Chondrocyte (in vitro differentiated cells): ENCODE results near the gene UXS1. TPM values are rescaled to one million over a fixed set of nuclear protein-coding genes. Genes with fewer than 3 reads are reported as not detected.

Experiments
- DNase-seq: peaks from one replicate; pipeline ENCODE4 v3.0.0; 2021; ENCODE audit warnings: mixed read lengths, low spot score
- H3K27ac Mint-ChIP-seq: one replicate; pipeline ENCODE4 v1.8.0; 2021; ENCODE audit warnings: mild to moderate bottlenecking, moderate library complexity, mixed read lengths; ENCODE audit not compliant: unreplicated experiment
- H3K27me3 Mint-ChIP-seq: 2 replicates; pipeline ENCODE4 v1.8.0; 2021; ENCODE audit warnings: low read depth, mixed read lengths
- H3K36me3 Mint-ChIP-seq: 2 replicates; pipeline ENCODE4 v1.8.0; 2021; ENCODE audit warnings: low read depth, mixed read lengths
- H3K4me1 Mint-ChIP-seq: 2 replicates; pipeline ENCODE4 v1.8.0; 2021; ENCODE audit warnings: low read depth, mild to moderate bottlenecking, mixed read lengths
- H3K4me3 Mint-ChIP-seq: one replicate; pipeline ENCODE4 v1.8.0; 2021; ENCODE audit warnings: mild to moderate bottlenecking, moderate library complexity, mixed read lengths; ENCODE audit not compliant: unreplicated experiment
- H3K9me3 Mint-ChIP-seq: 2 replicates; pipeline ENCODE4 v1.8.0; 2021; ENCODE audit warnings: low read depth, mixed read lengths
- total RNA-seq: library from RNA; stranded (reverse); gene quantifications from 3 replicates; pipeline ENCODE4 v1.2.1, GENCODE V29; 2021
- TF ChIP-seq, protein P1 (sequence below): fragments of 200-600 bp; sonication (generic); IDR thresholded peaks from 2 replicates; pipeline ENCODE4 v1.5.0; 2021; ENCODE audit warnings: antibody characterized with exemption, mild to moderate bottlenecking, moderate library complexity

Gene UXS1
- total RNA-seq, 1 donor from 2014 or later = 19.7 TPM

DNA sequence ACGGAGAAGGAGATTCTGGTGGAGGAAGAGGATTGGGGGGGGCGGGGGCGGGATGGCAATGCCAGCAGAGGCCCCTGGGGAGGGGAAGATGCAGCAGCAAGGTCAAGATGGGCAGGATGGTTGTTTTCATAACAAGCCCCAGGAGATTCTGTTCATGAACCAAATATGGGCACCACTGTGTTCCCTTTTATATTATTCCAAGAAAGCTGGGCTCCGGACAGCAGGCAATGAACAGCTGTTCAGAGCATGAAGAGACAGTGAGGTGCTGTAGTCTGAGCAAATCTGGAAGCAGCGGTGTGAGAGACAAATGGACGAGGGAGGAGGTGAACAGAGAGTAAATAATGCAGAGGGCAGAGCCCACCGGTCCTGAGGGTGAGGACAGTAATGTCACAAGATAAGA is 20.0 kb downstream of the UXS1 start:
- H3K4me1 Mint-ChIP-seq = peaks cover 11% of the 10 kb centered on the region
- TF ChIP-seq, protein P1, sequence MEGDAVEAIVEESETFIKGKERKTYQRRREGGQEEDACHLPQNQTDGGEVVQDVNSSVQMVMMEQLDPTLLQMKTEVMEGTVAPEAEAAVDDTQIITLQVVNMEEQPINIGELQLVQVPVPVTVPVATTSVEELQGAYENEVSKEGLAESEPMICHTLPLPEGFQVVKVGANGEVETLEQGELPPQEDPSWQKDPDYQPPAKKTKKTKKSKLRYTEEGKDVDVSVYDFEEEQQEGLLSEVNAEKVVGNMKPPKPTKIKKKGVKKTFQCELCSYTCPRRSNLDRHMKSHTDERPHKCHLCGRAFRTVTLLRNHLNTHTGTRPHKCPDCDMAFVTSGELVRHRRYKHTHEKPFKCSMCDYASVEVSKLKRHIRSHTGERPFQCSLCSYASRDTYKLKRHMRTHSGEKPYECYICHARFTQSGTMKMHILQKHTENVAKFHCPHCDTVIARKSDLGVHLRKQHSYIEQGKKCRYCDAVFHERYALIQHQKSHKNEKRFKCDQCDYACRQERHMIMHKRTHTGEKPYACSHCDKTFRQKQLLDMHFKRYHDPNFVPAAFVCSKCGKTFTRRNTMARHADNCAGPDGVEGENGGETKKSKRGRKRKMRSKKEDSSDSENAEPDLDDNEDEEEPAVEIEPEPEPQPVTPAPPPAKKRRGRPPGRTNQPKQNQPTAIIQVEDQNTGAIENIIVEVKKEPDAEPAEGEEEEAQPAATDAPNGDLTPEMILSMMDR = no peak
- H3K9me3 Mint-ChIP-seq = no peaks in the 10 kb centered on the region
- H3K27ac Mint-ChIP-seq = no peak overlapping the region
- no peaks in the 10 kb centered on the region for H3K27me3 Mint-ChIP-seq
- no peaks in the 10 kb centered on the region for H3K36me3 Mint-ChIP-seq
- no peak for DNase-seq
- H3K4me3 Mint-ChIP-seq = no peak overlapping the region

DNA sequence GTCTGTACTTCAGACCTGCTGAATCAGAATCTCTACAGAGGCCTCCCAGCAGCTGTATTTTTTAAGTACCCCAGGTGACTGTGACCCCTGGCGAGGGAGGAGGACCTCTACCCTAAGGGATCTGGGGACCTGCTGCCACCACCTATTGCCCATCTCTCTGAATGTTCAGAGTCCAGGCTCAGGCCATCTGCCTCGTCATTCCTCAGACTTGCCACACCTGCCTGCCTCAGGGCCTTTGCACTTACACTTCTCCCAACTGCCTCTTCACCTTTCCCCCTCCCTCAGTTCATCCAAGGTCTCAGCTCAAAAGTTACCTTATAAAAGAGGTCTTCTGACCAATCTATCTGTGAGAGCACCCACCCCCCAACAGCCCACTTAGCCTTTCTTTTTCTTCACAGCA is 21.5 kb downstream of the UXS1 start:
- DNase-seq = no peak
- Mint-ChIP-seq H3K27ac (no peak overlapping the region), H3K4me1 (peaks cover 11% of the 10 kb centered on the region), H3K36me3 (no peaks in the 10 kb centered on the region), H3K4me3 (no peak overlapping the region), H3K27me3 (no peaks in the 10 kb centered on the region), H3K9me3 (no peaks in the 10 kb centered on the region)
- TF ChIP-seq, protein P1 = no peak

DNA sequence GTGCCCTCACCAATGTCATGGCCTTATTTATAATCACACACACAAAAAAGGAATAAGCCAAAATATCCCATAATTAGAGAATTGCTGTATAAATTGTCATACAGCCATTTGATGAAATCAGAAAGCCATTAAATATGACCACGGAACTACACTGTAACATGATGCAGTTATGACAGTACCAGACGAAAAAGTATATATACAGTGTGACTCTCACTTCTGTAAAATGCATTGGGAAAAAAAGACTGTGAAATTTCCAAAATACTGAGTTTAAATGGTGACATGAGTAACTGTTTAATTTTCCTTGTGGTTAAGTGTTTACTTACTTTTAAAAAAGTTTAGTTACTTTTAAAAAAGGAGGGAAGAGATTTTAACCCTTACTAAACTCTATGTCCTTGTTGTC is 25.4 kb downstream of the UXS1 start:
- no peak overlapping the region for H3K4me3 Mint-ChIP-seq
- H3K27ac Mint-ChIP-seq = no peak overlapping the region
- DNase-seq = no peak
- no peaks in the 10 kb centered on the region for H3K27me3 Mint-ChIP-seq
- H3K9me3 Mint-ChIP-seq = no peaks in the 10 kb centered on the region
- TF ChIP-seq, protein P1 = no peak
- peaks cover 6% of the 10 kb centered on the region for H3K4me1 Mint-ChIP-seq
- H3K36me3 Mint-ChIP-seq = no peaks in the 10 kb centered on the region

DNA sequence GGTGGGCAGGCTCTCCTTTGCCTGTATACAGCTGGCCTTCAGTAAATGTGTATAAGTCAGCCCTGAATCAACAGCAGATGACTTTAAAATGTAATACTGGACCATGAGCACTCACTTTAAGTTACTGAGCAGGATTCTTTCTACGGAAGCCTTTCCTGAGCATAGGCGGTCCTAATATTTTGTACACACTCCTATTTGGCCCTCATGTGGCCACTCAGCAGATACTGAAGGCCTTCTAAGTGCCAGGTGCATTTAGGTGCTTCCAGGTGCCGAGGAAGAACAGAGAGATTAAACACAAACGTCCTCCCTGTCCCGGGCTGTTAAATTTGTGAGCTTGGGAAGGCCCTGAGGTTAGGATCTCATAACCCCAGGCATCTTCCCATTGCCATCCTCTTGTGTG is 27.0 kb downstream of the UXS1 start:
- no peaks in the 10 kb centered on the region for H3K9me3 Mint-ChIP-seq
- DNase-seq = no peak
- H3K27me3 Mint-ChIP-seq = no peaks in the 10 kb centered on the region
- no peaks in the 10 kb centered on the region for H3K36me3 Mint-ChIP-seq
- H3K27ac Mint-ChIP-seq = no peak overlapping the region
- no peak overlapping the region for H3K4me3 Mint-ChIP-seq
- TF ChIP-seq, protein P1 = no peak
- H3K4me1 Mint-ChIP-seq = peaks cover 5% of the 10 kb centered on the region

DNA sequence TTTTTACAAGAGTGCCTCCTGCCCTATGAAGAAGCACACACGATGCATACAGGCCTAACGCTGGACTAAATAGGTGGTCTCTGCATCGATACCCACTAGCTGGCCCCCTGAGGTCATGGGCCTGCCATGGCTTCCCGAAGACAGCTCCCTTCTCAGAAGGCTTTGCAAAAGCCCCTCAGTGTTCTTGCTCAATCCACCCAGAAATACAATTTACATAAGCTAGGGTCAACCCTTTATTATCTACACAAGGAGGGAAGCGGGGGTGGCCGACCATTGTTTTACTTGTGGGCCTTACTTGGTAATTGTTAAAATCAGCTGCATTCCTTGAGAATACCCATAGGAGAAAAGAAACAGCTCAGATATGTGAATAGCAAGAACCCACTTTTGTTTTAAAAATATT is 28.5 kb downstream of the UXS1 start:
- H3K9me3 Mint-ChIP-seq = no peaks in the 10 kb centered on the region
- no peak for DNase-seq
- no peaks in the 10 kb centered on the region for H3K36me3 Mint-ChIP-seq
- H3K27ac Mint-ChIP-seq = no peak overlapping the region
- H3K27me3 Mint-ChIP-seq = no peaks in the 10 kb centered on the region
- TF ChIP-seq, protein P1 = no peak
- no peak overlapping the region for H3K4me3 Mint-ChIP-seq
- H3K4me1 Mint-ChIP-seq = peaks cover 5% of the 10 kb centered on the region
